OCI-LY7 (cell line): ENCODE results near the gene ANKRD44. TPM values are rescaled to one million over a fixed set of nuclear protein-coding genes. Genes with fewer than 3 reads are reported as not detected.

Source experiments
- BruUV-seq: library from RNA; stranded (reverse); fragments of 400-500 nt; replicated peaks from 2 replicates; lab custom pipeline; 2021; lab: Mats Ljungman, UMichigan
- CTCF ChIA-PET: fragments of 300-600 bp; sonication (Branson Sonifier 250); formaldehyde crosslinking; loops from one replicate; lab custom pipeline; 2022; ENCODE audit warnings: antibody characterized with exemption; ENCODE audit not compliant: unreplicated experiment; lab: Charles Lee
- POLR2A ChIA-PET: fragments of 300-600 bp; sonication (Branson Sonifier 250); formaldehyde crosslinking; loops from one replicate; lab custom pipeline; 2022; ENCODE audit warnings: antibody characterized with exemption; lab: Charles Lee
- DNase-seq: peaks from one replicate; pipeline ENCODE4 v3.0.0-alpha.2; 2015; ENCODE audit warnings: low spot score
- H2AFZ ChIP-seq: fragments of 200-600 bp; sonication (generic), shearing (Covaris generic); 2 replicates; pipeline ENCODE4 v1.6.1; 2014; ENCODE audit warnings: mild to moderate bottlenecking, antibody characterized with exemption, low read length, moderate library complexity
- H3K27ac ChIP-seq: fragments of 200-600 bp; sonication (generic); 2 replicates; pipeline ENCODE4 v1.5.1; 2014; ENCODE audit warnings: mixed run types, low read depth, mild to moderate bottlenecking, moderate library complexity, low read length, inconsistent platforms; ENCODE audit not compliant: poor library complexity, severe bottlenecking
- H3K36me3 ChIP-seq: fragments of 200-600 bp; sonication (generic); 2 replicates; pipeline ENCODE4 v1.6.1; 2014; ENCODE audit warnings: mild to moderate bottlenecking, antibody characterized with exemption, low read length, moderate library complexity, mixed read lengths; ENCODE audit not compliant: insufficient read depth
- H3K4me1 ChIP-seq: fragments of 200-600 bp; sonication (generic); 2 replicates; pipeline ENCODE4 v1.5.1; 2014; ENCODE audit warnings: mild to moderate bottlenecking, low read length; ENCODE audit not compliant: insufficient read depth, poor library complexity, severe bottlenecking
- H3K4me2 ChIP-seq: fragments of 200-600 bp; sonication (generic); 2 replicates; pipeline ENCODE4 v1.6.1; 2014; ENCODE audit warnings: mild to moderate bottlenecking, low read length
- H3K4me3 ChIP-seq: fragments of 200-600 bp; sonication (generic); 2 replicates; pipeline ENCODE4 v1.5.1; 2014; ENCODE audit warnings: mild to moderate bottlenecking, low read depth, low read length; ENCODE audit not compliant: poor library complexity, severe bottlenecking
- H3K79me2 ChIP-seq: fragments of 200-600 bp; sonication (generic); 2 replicates; pipeline ENCODE4 v1.6.1; 2016; ENCODE audit warnings: low read depth, mild to moderate bottlenecking, low read length, moderate library complexity, mixed read lengths; ENCODE audit not compliant: insufficient read depth
- H3K9me2 ChIP-seq: fragments of 200-600 bp; sonication (generic); 2 replicates; pipeline ENCODE4 v1.6.1; 2016; ENCODE audit warnings: mild to moderate bottlenecking, low read length, mixed read lengths; ENCODE audit not compliant: insufficient read depth
- H3K9me3 ChIP-seq: fragments of 200-600 bp; sonication (generic); 2 replicates; pipeline ENCODE4 v1.6.1; 2014; ENCODE audit warnings: mild to moderate bottlenecking, mixed run types, low read length, mixed read lengths
- H4K20me1 ChIP-seq: fragments of 200-600 bp; sonication (generic); 2 replicates; pipeline ENCODE4 v1.6.1; 2014; ENCODE audit warnings: mild to moderate bottlenecking, antibody characterized with exemption, low read length, moderate library complexity, mixed read lengths; ENCODE audit not compliant: insufficient read depth
- CTCF ChIP-seq: fragments of 200-600 bp; sonication (generic); conservative IDR thresholded peaks from 2 replicates; pipeline ENCODE4 v1.5.1; 2014; ENCODE audit warnings: mild to moderate bottlenecking, antibody characterized with exemption, low read length, moderate library complexity, mixed read lengths
- EZH2phosphoT487 ChIP-seq: fragments of 200-600 bp; sonication (generic); IDR thresholded peaks from 2 replicates; pipeline ENCODE4 v1.6.1; 2018; ENCODE audit warnings: low read depth, borderline replicate concordance, mild to moderate bottlenecking, mixed run types, antibody characterized with exemption, low read length, moderate library complexity, mixed read lengths
- intact Hi-C: fragments of 100-400 bp; cut with micrococcal nuclease; formaldehyde crosslinking; loops from one replicate; pipeline ENCODE4 v1.10.0; 2022; ENCODE audit not compliant: unreplicated experiment
- total RNA-seq, 2 experiments: library from RNA; depleted of rRNA in 1 of 2; stranded (reverse); fragments of >200 nt in 1 of 2; shearing (Covaris generic) in 1 of 2; gene quantifications; 2 replicates each; pipeline ENCODE4 v1.2.3, GENCODE V29; 2014 to 2022

The ANKRD44 gene
- total RNA-seq, 2 experiments from 2014 or later, result 69.4 to 73.7 TPM

- H3K9me2 ChIP-seq, result no peaks in the 10 kb centered on the region
- BruUV-seq, result no TSS peak
- DNase-seq, result no peak
- H3K9me3 ChIP-seq, result no peaks in the 10 kb centered on the region
- H3K4me2 ChIP-seq, result no peak overlapping the region
- H3K36me3 ChIP-seq, result no peaks in the 10 kb centered on the region
- intact Hi-C loops, result no loop called here
- no peak overlapping the region for H3K27ac ChIP-seq
- no peaks in the 10 kb centered on the region for H4K20me1 ChIP-seq
- POLR2A ChIA-PET, result interaction anchor here (0.5 to 2.0 kb wide), 7 partner anchors 8 to 76 kb away, joined by 3 to 12 read pairs (median 3); no protein-coding TSS in a partner anchor
- CTCF ChIA-PET, result no interaction called here
- TF ChIP-seq EZH2phosphoT487, result no peak
- no peak for TF ChIP-seq CTCF
- H3K79me2 ChIP-seq, result peaks cover 12% of the 10 kb centered on the region; the same call in 1 of the 2 replicates
- H2AFZ ChIP-seq, result no peak overlapping the region
- no peaks in the 10 kb centered on the region for H3K4me1 ChIP-seq
- H3K4me3 ChIP-seq, result no peak overlapping the region
Measured at GRCh38 chr2:197229509-197230443, 80.8 kb downstream of the ANKRD44 start.

GRCh38 chr2:197223451-197223850 is 87.1 kb downstream of the ANKRD44 start:
- no peaks in the 10 kb centered on the region for H3K9me2 ChIP-seq
- H3K4me1 ChIP-seq, result peaks cover 9% of the 10 kb centered on the region
- ChIA-PET CTCF (no interaction called here), POLR2A (no interaction called here)
- BruUV-seq, result no TSS peak
- DNase-seq, result no peak
- no peak overlapping the region for H3K4me2 ChIP-seq
- no peak overlapping the region for H2AFZ ChIP-seq
- H4K20me1 ChIP-seq, result no peaks in the 10 kb centered on the region
- no peak overlapping the region for H3K4me3 ChIP-seq
- intact Hi-C loops, result no loop called here
- TF ChIP-seq CTCF, result no peak
- no peak for TF ChIP-seq EZH2phosphoT487
- H3K9me3 ChIP-seq, result no peaks in the 10 kb centered on the region
- H3K36me3 ChIP-seq, result no peaks in the 10 kb centered on the region
- H3K79me2 ChIP-seq, result peaks cover 3% of the 10 kb centered on the region; the same call in 1 of the 2 replicates
- H3K27ac ChIP-seq, result no peak overlapping the region
